Stimulated activated CD4-positive, alpha-beta T cell treated with anti-CD3 and anti-CD28 coated beads, Interleukin-15, amount 100 ng/mL, for 24 hours (primary cell): ENCODE data around the gene PTGFRN.

ENCODE experiments used
- DNase-seq: peaks from one replicate; pipeline ENCODE4 v3.0.0-alpha.2; 2020

Gene PTGFRN

DNA sequence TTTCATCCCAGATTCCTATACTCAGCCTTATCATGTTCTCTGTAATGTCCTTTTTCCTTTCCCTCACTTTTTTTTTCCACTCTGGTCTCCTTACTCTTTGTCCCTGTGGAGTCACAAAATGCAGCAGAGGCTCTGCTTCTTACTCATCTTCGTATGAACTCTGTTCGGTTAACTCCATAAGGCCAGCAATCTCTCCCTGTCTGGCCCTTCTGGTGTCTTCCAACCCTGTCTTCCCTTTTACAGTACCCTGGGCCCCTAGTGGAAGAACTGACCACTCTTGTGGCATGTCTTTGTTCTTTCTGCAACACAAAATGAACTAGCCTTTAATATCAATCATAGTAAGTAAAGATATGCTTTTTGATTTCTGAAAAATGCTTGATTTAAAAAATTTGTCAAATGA, 98.9 kb downstream of the PTGFRN start:
- DNase-seq: no peak

DNA sequence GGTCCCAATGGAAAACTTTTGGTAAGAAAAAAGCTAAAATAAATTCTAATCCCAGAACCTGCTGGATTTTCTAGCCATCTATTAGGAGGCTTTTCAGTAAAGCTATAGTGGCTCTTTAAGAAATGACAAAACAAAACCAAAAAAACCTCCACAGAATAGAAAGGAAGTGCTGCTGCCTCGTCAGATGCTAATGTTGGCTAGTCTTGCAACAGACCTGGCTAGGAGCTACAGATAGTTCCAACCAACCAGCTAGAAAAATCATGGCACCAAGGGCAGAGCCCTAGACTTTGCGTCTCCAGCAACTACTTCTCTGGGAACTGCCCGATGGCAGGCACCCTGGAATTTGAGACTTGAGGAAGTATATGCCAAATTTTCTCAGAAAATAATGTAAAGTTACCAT, 99.4 kb downstream of the PTGFRN start:
- no peak for DNase-seq

- no peak for DNase-seq
Observed at GRCh38 chr1:117010310-117010969, 100.7 kb downstream of the PTGFRN start.

DNA sequence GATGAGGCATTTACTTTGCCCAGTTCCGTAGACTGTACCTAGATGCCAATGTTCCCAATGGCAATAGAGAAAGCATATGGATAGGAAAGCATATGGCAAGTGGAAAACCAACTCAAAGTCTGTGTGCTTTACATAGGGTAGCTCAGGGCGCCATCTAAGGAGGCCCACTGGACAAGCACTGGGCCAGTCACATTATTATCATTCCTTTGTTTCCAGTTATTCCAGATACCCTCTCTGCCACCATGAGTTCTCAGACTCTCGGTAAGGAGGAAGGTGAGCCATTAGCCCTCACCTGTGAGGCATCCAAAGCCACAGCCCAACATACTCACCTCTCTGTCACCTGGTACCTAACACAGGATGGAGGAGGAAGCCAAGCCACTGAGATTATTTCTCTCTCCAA, 101.6 kb downstream of the PTGFRN start:
- no peak for DNase-seq

GRCh38 chr1:117013309-117013858, 103.7 kb downstream of the PTGFRN start:
- DNase-seq: no peak

GRCh38 chr1:117014209-117014608, 104.5 kb downstream of the PTGFRN start:
- DNase-seq: peak; percentile 23

DNA sequence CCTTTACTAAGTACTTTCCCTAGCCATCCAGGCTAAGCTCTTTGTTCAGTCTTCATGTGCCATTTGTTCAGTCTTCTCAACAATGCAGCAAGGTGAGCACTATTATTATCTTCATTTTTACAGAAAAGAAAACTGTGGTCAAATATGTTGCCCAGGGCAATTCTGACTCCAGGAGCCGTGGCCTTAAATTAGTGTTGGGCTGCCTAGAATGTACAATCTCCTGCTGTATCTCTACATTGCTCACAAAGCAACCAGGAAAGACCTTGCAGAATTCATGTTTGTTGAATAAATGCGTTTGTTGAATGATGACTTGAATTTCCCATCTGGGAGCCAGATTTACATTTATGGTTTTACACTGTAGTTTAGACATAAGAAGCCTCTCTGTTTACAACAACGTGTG, 106.0 kb downstream of the PTGFRN start:
- DNase-seq: no peak

GRCh38 chr1:117017062-117017461, 107.3 kb downstream of the PTGFRN start:
- no peak for DNase-seq

- DNase-seq: no peak
Observed at GRCh38 chr1:117017648-117018047, 107.9 kb downstream of the PTGFRN start.

- no peak for DNase-seq
Observed at GRCh38 chr1:117020526-117021156, 110.9 kb downstream of the PTGFRN start.

GRCh38 chr1:117022114-117022513, 112.4 kb downstream of the PTGFRN start:
- no peak for DNase-seq

DNA sequence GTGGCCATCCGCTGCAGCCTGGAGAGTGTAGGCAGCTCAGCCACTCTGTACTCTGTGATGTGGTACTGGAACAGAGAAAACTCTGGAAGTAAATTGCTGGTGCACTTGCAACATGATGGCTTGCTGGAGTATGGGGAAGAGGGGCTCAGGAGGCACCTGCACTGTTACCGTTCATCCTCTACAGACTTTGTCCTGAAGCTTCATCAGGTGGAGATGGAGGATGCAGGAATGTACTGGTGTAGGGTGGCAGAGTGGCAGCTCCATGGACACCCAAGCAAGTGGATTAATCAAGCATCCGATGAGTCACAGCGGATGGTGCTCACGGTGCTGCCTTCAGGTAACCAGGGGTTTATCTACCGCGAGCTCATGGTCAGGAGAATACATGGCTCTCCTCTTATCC, 115.9 kb downstream of the PTGFRN start:
- no peak for DNase-seq

- no peak for DNase-seq
Observed at GRCh38 chr1:117026361-117026760, 116.6 kb downstream of the PTGFRN start.

GRCh38 chr1:117029685-117030084, 120.0 kb downstream of the PTGFRN start:
- DNase-seq: no peak

GRCh38 chr1:117030271-117030877, 120.7 kb downstream of the PTGFRN start:
- no peak for DNase-seq

- no peak for DNase-seq
Observed at GRCh38 chr1:117032266-117032665, 122.5 kb downstream of the PTGFRN start.

DNA sequence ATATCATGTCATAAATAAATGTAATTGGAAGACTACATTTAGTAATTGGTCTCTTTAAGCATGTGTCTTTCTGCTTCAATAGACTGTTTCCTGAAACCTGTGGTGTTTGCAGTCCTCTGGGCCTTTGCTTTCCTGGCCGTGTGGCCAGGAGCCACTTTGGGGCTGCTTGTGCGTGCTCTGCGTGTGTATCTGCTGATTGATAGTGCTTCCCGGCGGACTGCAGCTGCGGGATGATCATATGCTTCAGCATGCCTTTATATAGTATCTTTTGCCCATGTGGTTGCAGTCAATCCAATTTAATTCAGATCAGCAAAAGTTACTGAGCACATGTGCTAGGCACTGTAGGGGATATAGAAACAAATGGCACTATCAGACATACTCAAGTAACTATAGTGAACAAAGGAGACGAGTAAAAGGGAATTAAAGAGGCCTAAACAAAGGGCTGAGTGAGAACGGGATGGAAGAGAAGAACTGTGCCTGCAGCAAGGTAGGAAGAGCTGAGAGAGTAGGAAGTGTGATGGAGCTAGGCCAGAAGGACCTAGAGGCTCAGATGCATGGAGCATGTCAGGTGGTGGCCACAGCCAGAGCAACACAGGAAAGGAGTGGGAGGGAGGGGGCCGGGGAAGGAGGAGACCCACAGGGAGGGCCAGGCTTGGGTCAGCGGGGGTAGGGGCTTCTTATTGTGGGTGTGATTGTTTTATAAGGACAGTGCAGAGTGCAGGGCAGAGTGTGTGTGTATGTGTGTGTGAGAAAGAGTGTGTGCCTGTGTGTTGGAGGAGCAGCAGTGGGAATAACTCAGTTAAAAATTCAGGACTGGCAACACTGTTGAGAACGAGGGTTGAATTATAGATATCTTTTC, 123.2 kb downstream of the PTGFRN start:
- no peak for DNase-seq

GRCh38 chr1:117033772-117034171, 124.1 kb downstream of the PTGFRN start:
- no peak for DNase-seq

DNA sequence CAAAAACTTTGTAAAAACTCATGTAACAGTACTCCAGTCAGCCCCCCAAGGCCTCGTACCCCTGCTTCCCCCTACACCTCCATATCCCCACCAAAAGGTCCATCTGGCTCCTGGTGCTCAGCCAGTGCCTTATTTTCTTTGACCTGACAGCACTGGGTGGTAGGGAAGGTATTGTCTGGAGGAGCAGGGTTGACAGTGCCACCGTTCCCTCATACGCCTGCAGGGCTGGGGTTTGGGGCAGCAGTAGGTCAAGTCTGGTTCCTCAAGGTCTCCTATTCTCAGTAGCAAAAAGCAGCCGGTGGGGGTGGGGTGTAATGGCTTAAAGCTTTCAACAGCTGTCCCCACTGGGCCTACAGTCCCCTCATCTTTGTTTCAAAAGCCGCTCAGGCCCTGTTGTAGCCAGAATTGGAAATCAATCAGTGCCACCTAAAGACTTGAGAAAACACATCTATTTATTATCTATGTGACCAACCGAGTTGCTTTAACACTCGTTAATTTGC, 125.1 kb downstream of the PTGFRN start:
- no peak for DNase-seq

GRCh38 chr1:117036018-117036461, 126.3 kb downstream of the PTGFRN start:
- DNase-seq: no peak

- no peak for DNase-seq
Observed at GRCh38 chr1:117037802-117038201, 128.1 kb downstream of the PTGFRN start.

DNA sequence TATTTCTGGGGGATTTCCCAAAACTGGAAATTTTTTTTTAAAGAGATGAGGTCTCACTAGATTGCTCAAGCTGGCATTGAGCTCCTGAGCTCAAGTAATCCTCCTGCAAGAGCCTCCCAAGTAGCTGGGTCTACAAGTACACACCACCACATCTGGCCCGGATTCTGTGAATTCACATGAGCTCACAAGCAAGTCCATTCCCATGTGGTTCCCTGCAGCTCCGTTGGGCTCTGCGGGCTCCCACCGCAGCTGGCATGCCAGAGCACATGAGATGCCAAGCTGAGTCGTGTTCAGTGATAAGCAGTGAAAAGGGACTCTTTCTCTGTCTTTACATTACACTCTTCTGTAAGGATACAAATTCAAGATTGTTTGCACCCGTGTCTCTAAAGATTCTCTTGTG, 128.5 kb downstream of the PTGFRN start:
- no peak for DNase-seq
